ENCODE results near the gene OR2V2. TPM values are rescaled to one million over a fixed set of nuclear protein-coding genes. Genes with fewer than 3 reads are reported as not detected.

The OR2V2 gene
- total RNA-seq, 2 experiments from 2014 or later, result not detected

DNA sequence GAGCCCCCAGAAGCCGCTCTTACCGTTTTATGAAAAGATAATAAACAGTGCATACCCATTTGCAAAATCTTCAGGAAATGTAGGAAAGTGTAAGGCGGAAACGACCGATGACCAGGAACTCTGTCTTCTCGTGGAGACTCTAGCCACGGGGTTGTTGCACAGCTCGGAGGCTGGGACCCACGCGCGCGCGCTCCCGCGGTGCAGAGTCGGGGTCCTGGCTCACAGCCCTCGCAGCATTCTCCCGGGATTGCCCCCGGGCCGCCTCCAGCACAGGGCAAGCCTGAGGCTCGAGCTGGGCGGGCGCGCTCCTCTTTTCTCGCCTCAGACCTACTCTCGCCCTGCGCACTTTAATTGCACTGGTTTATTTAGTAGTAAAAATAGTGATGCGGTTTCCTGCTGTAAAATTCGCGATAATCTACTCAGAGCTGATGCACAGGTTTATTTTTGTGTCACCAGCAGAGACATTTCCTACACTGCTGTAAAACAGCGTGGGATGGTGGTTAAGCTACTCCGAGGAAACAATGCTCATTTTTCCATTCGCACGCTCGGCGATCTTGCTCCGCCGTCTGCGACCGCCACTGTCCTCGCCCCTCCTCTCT lies 42.1 kb downstream of the OR2V2 start:
- DNase-seq (peak; percentile 84), ATAC-seq (peak; percentile 26)
- Mint-ChIP-seq H3K4me1 (peaks cover 41% of the 10 kb centered on the region), H3K4me3 (peak overlapping the region; percentile 88), H3K9me3 (ENCODE audit: low read depth) (no peaks in the 10 kb centered on the region), H3K27ac (peak overlapping the region; percentile 95), H3K36me3 (ENCODE audit: low read depth) (peaks cover 14% of the 10 kb centered on the region), H3K27me3 (no peaks in the 10 kb centered on the region)
- intact Hi-C loops (cut with DNase I, micrococcal nuclease), result loop anchor here (1.0 to 2.0 kb wide), 5 partner anchors 17 to 55 kb away; partner anchors contain the start of gene TRIM41 (in 1 of the 2)
- ChIA-PET CTCF (interaction anchor here (0.7 to 7.6 kb wide), 11 partner anchors 16 to 386 kb away, joined by 3 to 63 read pairs (median 4); partner anchors contain the start of gene TRIM7), POLR2A (interaction anchor here (0.6 to 3.0 kb wide), 8 partner anchors 16 to 71 kb away, joined by 3 to 24 read pairs (median 4); partner anchors contain the start of gene TRIM41)

DNA sequence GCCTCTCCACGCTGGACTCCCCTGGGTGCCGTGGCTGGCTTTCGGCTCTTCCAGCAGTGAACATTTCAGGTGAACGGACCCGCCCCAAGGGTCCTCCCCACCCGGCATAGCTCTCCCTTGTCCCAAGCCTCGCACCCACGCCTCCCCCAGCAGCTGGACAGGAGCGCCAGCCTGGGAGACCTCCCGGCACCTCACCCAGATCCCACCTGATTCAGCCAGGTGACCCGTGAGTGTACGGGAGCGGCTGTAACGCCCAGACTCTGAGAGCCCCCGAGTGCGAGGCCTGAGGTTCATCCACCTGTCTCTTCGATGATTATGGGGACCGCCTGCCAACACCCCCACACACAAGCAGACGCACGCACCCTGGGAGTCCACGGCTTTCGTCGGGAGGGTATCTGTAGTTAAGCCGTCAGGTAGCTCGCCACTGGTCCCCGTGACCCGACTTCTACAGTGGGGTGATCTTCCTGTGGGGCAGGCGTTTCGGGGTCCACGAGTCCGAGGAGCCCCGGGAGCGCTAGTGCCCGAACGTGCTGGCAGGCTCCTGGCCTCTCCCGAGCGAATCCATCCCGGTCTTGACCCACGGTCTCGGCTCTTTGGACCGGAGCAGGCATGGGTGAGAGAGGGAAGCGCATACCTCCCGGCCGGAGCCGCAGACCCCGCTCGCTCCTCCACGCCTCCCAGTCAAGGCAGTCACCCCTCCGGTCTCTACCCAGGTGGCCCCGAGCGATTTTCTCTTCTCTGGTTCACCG lies 42.8 kb downstream of the OR2V2 start:
- no peak for ATAC-seq
- no peaks in the 10 kb centered on the region for H3K27me3 Mint-ChIP-seq

DNA sequence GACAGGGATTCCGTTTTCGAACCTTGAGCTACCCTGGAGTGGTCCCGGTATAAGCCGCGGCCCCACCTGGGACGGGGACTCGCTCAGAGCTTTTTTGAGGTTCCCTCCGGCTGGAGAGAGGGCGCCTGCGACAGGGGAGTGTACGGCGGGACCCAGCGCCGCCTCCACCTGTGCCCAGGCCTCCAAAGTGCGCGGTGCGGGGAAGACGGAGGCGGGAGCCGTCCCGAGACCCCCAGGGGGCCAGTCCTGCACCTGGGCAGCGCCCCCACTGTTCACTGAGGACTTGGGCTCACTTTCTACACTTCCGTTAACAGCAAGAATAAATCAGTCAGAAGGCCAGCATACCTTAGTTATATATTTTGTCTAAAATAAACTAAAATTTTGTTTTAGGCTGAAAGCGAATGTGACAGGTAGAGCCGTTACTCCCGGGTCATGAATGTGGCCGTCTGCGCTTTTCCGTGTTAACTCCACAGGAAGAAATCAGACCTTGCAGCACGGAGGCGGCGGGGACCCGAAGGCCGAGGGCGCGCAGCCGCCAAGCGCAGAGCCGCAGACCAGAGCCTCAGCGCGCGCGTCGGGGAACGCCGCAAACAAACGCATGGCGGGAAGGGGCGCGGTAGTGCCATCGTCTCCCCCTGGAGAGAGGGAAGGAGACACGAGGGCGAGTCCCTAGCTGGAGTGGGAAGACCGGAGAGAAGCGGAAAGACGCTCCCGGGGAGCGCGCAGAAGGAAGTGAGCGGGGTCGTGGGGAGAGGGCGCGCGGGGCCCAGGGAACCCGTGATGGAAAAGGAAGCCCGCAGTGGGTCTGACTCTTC lies 43.5 kb downstream of the OR2V2 start:
- peaks cover 14% of the 10 kb centered on the region for H3K36me3 Mint-ChIP-seq (ENCODE audit: low read depth)
- no peaks in the 10 kb centered on the region for H3K27me3 Mint-ChIP-seq
- DNase-seq (peak; percentile 75), ATAC-seq (peak; percentile 8)
- intact Hi-C loops (cut with DNase I, micrococcal nuclease), result loop anchor here in 1 of 2 experiments (1.0 kb wide), 4 partner anchors 15 to 55 kb away; no protein-coding TSS in a partner anchor
- ChIA-PET POLR2A (interaction anchor here (0.9 to 1.6 kb wide), 10 partner anchors 14 to 374 kb away, joined by 3 to 15 read pairs (median 4); partner anchors contain the start of genes TRIM52 and TRIM7), CTCF (interaction anchor here (0.7 to 7.6 kb wide), 9 partner anchors 11 to 70 kb away, joined by 3 to 63 read pairs (median 4); partner anchors contain the start of genes TRIM41, TRIM52 and TRIM7)
- no peaks in the 10 kb centered on the region for H3K9me3 Mint-ChIP-seq (ENCODE audit: low read depth)
- peaks cover 30% of the 10 kb centered on the region for H3K4me1 Mint-ChIP-seq
- peak overlapping the region; percentile 97 for H3K27ac Mint-ChIP-seq
- peak overlapping the region; percentile 88 for H3K4me3 Mint-ChIP-seq

More for the DNA sequence above, 42.8 kb downstream of the OR2V2 start:
- Mint-ChIP-seq H3K9me3 (ENCODE audit: low read depth) (no peaks in the 10 kb centered on the region), H3K27ac (peak overlapping the region; percentile 90), H3K36me3 (ENCODE audit: low read depth) (peaks cover 14% of the 10 kb centered on the region), H3K4me3 (peak overlapping the region; percentile 88), H3K4me1 (peaks cover 36% of the 10 kb centered on the region)
- ChIA-PET CTCF (interaction anchor here (0.7 to 7.6 kb wide), 9 partner anchors 17 to 387 kb away, joined by 3 to 63 read pairs (median 4); partner anchors contain the start of gene TRIM7), POLR2A (interaction anchor here (0.9 to 3.0 kb wide), 7 partner anchors 17 to 70 kb away, joined by 3 to 24 read pairs (median 4); partner anchors contain the start of gene TRIM41)
- peak; percentile 66 for DNase-seq
- intact Hi-C loops (cut with DNase I, micrococcal nuclease), result loop anchor here (1.0 to 2.0 kb wide), 5 partner anchors 17 to 55 kb away; partner anchors contain the start of gene TRIM41 (in 1 of the 2)

DNA sequence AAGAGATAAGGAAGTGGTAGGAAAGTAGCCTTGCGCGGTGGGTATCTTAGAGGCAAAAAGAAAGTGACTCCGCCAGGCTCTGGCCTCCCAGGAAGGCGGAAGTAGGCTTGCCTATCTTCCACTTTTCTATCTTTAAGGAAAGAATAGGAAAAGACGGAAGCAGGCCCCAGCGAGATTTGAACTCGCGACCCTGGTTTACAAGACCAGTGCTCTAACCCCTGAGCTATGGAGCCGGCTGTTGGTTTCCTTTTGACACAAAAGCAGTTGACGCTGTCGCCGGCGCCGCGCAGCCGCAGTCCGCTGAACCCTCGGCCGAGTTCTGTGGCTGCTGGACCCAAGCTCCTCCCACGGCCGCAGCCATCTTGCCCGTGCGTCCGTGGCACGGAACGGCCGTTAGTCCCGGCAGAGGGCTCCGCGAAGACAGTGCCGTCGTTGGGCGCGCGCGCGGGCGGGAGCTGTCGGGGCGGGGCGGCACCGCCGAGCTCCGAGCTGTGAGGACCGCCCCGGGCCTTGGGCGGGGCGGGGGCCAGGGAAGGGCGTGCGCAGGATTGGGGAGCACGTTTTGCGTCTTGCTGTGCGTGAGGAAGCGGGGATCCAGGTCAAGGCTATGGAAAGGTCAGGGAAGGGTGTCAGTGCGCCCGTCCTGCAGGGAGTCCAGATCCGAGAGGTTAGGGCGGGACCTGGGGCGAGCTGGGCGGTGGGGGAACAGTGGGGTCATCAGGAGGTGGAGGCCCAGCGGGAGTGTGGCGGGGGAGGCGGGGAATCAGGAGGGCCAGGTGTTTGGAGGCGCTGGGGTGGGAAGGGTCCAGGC lies 44.3 kb downstream of the OR2V2 start:
- ChIA-PET CTCF (interaction anchor here (0.5 to 7.6 kb wide), 9 partner anchors 11 to 69 kb away, joined by 3 to 63 read pairs (median 4); partner anchors contain the start of genes TRIM41, TRIM52 and TRIM7), POLR2A (interaction anchor here (0.9 to 1.6 kb wide), 7 partner anchors 13 to 375 kb away, joined by 3 to 15 read pairs (median 4); partner anchors contain the start of genes TRIM52 and TRIM7)
- no peaks in the 10 kb centered on the region for H3K27me3 Mint-ChIP-seq
- H3K4me3 Mint-ChIP-seq, result peak overlapping the region; percentile 88
- H3K9me3 Mint-ChIP-seq (ENCODE audit: low read depth), result no peaks in the 10 kb centered on the region
- H3K36me3 Mint-ChIP-seq (ENCODE audit: low read depth), result peaks cover 14% of the 10 kb centered on the region
- ATAC-seq (peak; percentile 68), DNase-seq (peak; percentile 96)
- H3K27ac Mint-ChIP-seq, result peak overlapping the region; percentile 97
- H3K4me1 Mint-ChIP-seq, result peaks cover 29% of the 10 kb centered on the region
- intact Hi-C loops (cut with DNase I, micrococcal nuclease), result loop anchor here in 1 of 2 experiments (1.0 kb wide), 4 partner anchors 15 to 55 kb away; no protein-coding TSS in a partner anchor

DNA sequence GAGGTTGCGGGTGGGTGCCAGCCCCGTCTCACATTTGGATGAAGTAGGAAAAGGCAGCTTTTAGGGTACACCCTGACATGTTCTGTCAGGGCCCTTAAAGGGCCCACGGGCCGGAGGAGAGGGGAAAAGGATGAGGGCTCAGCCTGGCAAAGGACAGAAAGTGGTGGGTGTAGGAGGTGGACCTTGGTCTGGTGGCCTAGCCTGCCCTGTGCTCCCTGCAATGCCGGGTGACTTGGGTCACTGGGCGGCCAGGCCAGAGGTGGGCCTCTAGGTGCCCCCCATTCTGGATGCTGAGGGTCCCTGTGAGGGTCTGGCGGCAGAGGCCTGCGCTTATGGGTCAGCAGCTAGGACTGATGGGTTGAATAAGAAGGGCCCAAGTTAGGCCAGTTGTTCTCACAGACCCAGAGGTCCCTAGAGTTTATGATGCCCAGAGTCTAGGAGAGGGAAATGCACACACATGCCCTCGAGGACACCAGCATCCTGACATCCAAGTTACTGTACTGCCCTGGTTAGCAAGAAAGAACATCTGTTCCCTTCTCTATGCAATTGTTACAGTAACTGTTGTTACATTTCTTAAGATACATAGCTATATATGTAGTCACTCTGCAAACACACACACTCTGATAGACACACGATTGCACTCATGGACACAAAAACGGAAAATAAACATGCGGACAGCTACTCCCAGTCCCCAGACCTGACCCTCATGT lies 45.1 kb downstream of the OR2V2 start:
- peak overlapping the region; percentile 88 for H3K4me3 Mint-ChIP-seq
- intact Hi-C loops (cut with DNase I, micrococcal nuclease), result no loop called here
- no peaks in the 10 kb centered on the region for H3K27me3 Mint-ChIP-seq
- no peaks in the 10 kb centered on the region for H3K9me3 Mint-ChIP-seq (ENCODE audit: low read depth)
- POLR2A ChIA-PET, result interaction anchor here (1.0 to 1.6 kb wide), 6 partner anchors 11 to 68 kb away, joined by 3 to 15 read pairs (median 4); partner anchors contain the start of genes TRIM52 and TRIM7
- peaks cover 27% of the 10 kb centered on the region for H3K4me1 Mint-ChIP-seq
- DNase-seq (no peak), ATAC-seq (no peak)
- H3K27ac Mint-ChIP-seq, result peak overlapping the region; percentile 90
- CTCF ChIA-PET, result interaction anchor here (0.5 to 7.6 kb wide), 10 partner anchors 7 to 53 kb away, joined by 3 to 63 read pairs (median 3); partner anchors contain the start of genes TRIM41 and TRIM7
- peaks cover 14% of the 10 kb centered on the region for H3K36me3 Mint-ChIP-seq (ENCODE audit: low read depth)

DNA sequence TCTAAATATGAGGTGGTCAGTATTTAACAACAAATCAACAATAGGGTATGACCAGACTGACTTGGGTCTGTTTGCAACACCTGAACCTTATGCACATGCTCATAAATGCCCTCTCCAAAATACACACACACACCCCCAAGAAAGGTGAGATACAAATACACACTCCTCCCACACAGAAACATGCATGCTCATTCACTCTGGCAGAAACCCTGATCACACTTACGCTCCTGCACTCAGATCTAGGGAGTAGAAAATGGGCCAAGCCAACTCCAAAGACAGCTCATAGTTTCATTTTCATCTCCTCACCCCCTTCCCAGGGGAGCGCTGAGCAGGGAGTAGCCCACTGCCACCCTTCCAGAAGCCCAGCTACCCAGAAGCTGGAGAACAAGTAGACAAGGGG lies 46.3 kb downstream of the OR2V2 start:
- no peak for DNase-seq
- ChIA-PET CTCF (interaction anchor here (0.5 to 7.6 kb wide), 3 partner anchors 13 to 59 kb away, joined by 3 to 63 read pairs (median 5); partner anchors contain the start of gene TRIM7), POLR2A (interaction anchor here (1.2 to 1.4 kb wide), 2 partner anchors 9 to 13 kb away, joined by 3 read pairs; no protein-coding TSS in a partner anchor)

DNA sequence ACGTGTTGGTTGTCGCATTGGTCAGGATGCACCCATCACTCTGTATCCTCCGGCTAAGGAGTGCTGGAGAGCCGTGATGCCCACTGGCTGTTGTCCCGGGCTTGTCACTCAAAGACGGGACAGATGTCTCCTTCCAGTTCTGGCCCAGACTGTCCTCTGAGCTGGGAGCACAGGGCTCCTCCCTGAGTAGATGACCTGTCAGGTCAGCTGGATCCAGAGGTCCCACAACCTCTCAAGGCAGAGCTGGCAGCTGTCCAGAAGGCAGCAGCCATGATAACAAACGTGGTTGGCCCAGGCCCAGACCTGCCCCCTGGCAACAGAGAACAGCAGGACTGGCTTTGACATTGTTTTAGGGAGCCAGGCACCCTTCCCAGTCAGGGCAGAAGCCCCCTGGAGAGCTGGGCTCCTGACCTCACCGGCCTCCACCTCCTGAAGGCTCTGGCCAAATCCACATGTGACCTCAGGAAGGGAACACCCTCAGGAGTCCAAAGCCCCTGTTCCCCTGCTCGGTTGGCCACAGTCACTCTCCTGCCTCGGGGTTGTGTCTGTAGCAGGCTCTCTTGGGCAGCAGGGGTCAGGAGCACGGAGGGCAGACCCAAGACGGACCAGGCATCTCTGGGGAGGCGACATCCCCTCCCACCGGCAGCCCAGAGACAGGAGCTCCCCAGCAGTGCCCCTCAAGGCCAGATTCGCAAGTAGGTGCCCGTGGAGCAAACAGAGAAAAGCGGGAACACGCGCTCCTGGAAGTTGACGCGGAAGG lies 47.3 kb downstream of the OR2V2 start:
- Mint-ChIP-seq H3K4me1 (peaks cover 15% of the 10 kb centered on the region), H3K4me3 (no peak overlapping the region), H3K27ac (no peak overlapping the region), H3K27me3 (no peaks in the 10 kb centered on the region), H3K36me3 (ENCODE audit: low read depth) (peaks cover 7% of the 10 kb centered on the region), H3K9me3 (ENCODE audit: low read depth) (no peaks in the 10 kb centered on the region)
- ChIA-PET POLR2A (no interaction called here), CTCF (interaction anchor here (0.6 to 7.6 kb wide), 2 partner anchors 12 to 147 kb away, joined by 3 to 63 read pairs; partner anchors contain the start of gene TRIM7)
- no peak for DNase-seq
- intact Hi-C loops (cut with DNase I, micrococcal nuclease), result no loop called here
- no peak for ATAC-seq

More for the DNA sequence above, 46.3 kb downstream of the OR2V2 start:
- Mint-ChIP-seq H3K36me3 (ENCODE audit: low read depth) (peaks cover 9% of the 10 kb centered on the region), H3K4me1 (peaks cover 17% of the 10 kb centered on the region), H3K9me3 (ENCODE audit: low read depth) (no peaks in the 10 kb centered on the region), H3K27ac (no peak overlapping the region), H3K27me3 (no peaks in the 10 kb centered on the region), H3K4me3 (no peak overlapping the region)
- ATAC-seq, result no peak
- intact Hi-C loops (cut with DNase I, micrococcal nuclease), result no loop called here

DNA sequence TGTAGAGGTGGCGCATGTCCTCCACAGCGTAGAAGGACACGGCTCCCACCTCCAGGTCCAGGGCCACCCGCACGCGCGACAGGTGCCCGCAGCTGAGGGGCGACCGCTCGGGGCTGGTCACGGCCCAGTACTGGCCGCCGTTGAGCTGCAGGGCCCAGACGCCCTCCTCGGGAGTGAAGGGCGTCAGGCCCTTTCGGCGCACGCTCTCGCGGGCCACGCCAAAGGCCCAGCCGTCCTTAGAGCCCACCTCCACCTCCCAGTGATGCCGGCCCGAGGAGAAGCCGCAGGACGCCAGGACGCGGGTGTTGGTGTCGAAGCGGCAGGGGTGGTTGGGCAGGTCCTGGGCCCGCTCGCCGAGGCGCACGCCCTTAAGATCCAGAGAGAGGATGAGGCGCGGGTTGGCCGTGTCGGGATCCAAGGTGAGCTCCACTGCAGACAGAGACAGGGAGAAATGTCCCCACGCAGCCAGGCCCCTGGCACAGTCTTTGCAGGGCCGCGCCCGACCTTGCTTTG lies 47.9 kb downstream of the OR2V2 start:
- Mint-ChIP-seq H3K27me3 (no peaks in the 10 kb centered on the region), H3K4me3 (no peak overlapping the region), H3K27ac (no peak overlapping the region), H3K36me3 (ENCODE audit: low read depth) (peaks cover 7% of the 10 kb centered on the region), H3K4me1 (peaks cover 15% of the 10 kb centered on the region), H3K9me3 (ENCODE audit: low read depth) (no peaks in the 10 kb centered on the region)
- ATAC-seq (no peak), DNase-seq (no peak)
- intact Hi-C loops (cut with DNase I, micrococcal nuclease), result no loop called here
- CTCF ChIA-PET, result interaction anchor here (7.6 kb wide), 1 partner anchor 11 kb away, joined by 63 read pairs; the partner anchor contains the start of gene TRIM7
- POLR2A ChIA-PET, result no interaction called here
